GM20000 (cell line): ENCODE results near the gene BAG1.
A peak's percentile ranks its signal among the peaks of the same experiment; 100 is the strongest.

ENCODE experiments used
- DNase-seq: peaks from one replicate; pipeline ENCODE4 v3.0.0; 2012; ENCODE audit warnings: low spot score
- TF ChIP-seq, protein P1 (sequence below): IDR thresholded peaks from 2 replicates; pipeline ENCODE4 v1.5.1; 2012; ENCODE audit warnings: mild to moderate bottlenecking, control low read depth; ENCODE audit errors: extremely low read depth, missing control alignments

BAG1 gene

DNA sequence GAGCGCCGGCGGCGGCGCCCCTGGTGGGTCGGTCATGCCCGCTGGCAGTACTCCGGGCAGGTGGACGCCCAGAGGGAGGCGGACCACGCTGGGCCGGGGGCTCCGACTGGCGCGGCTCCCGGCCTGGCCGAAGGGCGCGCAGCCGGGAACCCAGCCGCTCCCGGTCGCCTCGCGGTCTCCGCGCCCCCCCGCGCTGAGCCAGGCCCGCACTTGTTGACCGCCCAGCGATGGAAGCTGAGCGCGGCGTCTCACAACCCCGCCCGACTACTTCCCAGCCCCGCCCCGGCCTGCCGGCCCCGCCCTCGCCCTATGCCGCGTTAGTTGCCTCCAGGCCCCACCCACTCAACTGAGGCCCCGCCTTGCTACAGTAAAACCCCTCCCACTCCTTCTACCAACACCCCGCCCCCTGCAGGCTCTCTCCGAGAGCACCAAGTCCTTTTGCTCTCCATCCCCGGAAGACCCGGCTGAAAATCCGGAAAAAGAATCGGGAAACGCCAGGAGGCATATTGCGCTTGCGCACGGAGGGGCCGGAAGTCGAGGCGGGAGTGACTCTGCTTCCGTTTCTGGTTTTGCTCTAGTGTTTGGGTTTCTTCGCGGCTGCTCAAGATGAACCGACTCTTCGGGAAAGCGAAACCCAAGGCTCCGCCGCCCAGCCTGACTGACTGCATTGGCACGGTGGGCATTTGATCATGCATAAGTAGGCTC, at the start of gene BAG1, which contains the start of gene CHMP5:
TSS of gene BAG1 (minus strand) at position 236 of the 705 bp plus-strand sequence.
TSS of gene CHMP5 (plus strand) at position 577 of the 705 bp plus-strand sequence. CDS start at position 607, 30 bp downstream.
- peak; percentile 99 for DNase-seq
- TF ChIP-seq, protein P1, sequence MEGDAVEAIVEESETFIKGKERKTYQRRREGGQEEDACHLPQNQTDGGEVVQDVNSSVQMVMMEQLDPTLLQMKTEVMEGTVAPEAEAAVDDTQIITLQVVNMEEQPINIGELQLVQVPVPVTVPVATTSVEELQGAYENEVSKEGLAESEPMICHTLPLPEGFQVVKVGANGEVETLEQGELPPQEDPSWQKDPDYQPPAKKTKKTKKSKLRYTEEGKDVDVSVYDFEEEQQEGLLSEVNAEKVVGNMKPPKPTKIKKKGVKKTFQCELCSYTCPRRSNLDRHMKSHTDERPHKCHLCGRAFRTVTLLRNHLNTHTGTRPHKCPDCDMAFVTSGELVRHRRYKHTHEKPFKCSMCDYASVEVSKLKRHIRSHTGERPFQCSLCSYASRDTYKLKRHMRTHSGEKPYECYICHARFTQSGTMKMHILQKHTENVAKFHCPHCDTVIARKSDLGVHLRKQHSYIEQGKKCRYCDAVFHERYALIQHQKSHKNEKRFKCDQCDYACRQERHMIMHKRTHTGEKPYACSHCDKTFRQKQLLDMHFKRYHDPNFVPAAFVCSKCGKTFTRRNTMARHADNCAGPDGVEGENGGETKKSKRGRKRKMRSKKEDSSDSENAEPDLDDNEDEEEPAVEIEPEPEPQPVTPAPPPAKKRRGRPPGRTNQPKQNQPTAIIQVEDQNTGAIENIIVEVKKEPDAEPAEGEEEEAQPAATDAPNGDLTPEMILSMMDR, result no peak

DNA sequence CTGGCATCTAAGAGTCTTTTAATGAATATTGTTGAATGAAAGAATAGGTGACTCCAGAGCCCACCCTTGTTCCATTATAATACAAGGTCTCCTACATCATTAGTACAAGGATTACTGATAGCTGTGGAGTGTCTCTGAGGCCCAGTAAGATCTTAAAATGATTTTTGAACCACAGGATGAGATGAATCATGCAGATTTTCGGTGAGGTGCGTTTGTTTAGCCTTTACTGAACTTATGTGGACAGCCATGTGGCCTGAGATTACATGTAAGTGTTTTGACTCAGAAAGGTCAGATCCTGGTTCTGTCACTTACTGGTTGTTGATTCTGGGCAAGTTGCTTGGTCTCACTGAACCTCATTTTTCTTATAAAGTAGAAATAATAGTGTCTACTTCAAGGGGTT, 47.4 kb upstream of the BAG1 start:
- TF ChIP-seq, protein P1, result no peak
- no peak for DNase-seq

DNA sequence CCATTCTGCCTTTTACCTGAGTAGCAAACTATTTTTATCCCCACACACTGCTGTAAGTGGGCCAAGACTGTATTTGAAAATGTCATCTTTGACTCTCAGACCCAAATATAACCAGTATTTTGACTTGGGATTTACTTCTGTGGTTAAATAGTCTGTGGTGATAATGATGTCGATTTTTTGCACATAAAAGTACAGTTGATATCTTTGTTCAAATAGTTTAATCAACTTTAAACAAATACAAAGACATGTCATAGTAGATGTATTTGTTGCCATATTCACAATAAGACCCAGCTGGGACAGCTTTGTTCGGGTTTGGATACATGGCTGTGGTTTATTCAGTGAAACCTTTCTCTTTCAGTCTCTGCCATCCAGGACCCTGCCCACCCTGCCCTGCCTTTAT, 46.2 kb upstream of the BAG1 start:
- TF ChIP-seq, protein P1, result no peak
- no peak for DNase-seq

DNA sequence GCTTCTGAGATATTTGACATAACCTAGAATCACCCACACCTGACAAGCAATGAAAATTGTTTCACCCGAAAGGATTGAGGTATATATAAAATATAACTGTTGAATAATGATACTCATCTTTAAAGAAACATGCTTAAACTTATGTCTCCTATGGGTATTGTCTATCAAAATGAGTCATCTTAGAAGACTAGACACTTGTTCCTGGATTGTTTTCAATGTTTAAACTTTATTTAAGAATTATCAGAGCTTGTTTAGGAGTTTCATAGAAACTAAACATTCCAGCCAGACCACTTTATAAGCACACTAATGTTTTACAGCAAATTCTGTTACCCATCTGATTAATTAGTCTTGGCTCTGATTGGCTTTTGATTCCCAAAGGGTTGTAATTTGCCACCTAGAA, 45.4 kb upstream of the BAG1 start:
- DNase-seq, result no peak
- TF ChIP-seq, protein P1, result no peak

DNA sequence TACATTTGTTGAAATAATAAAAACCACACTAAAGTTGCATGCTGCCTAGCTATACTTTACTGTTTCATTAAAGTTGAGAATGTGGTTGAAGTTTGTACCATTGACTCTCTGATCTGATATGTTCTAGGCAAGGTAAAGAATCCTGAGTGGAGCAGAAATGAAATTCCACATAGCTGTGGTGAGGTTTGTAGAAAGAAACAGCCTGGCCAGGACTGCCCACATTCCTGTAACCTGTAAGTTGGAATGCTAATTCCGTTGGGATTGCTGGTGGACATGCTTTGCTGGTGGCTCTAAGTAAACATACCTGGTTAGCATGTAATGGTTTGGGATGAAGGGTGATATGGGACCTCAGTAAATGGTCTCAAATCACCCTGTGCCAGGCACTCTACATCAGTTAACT, 42.6 kb upstream of the BAG1 start:
- TF ChIP-seq, protein P1, result no peak
- DNase-seq, result no peak

DNA sequence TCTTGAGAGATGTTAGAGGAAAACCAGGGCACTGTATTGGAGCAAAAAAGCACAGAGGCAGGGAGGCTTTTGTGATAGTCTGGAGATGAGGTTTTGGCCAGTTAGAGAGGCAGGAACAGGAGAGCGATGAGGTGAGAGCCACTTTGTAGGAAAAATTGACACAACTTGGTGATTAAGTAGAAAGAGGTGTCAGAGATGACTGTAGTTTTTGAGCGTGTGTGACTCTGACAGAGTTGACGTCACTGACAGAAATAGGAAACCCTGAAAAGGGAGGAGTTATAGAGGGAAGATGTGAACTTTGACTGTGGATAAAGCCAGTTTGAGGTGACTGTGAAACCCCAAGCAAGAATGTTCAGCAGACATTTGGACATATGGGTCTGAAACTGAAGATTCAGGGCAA, 41.5 kb upstream of the BAG1 start:
- TF ChIP-seq, protein P1, result no peak
- DNase-seq, result no peak

DNA sequence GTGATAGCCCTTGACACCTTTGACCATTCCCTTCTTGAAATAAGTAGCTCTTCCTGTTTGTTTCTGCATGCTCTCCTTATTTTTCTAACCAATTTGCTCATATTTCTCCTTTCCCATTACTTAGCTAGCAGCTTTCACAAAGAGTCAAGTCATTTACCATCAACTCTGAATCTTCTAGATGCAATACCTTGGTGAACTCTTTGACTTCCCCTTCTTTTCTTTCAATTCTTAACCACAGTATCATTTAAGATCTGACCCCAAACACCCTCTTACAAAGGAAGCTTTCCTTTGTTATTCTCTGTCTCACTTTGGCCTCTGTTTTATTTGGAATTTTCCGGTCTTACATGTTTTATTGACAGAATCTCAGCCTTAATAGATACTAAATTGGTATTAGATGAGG, 39.9 kb upstream of the BAG1 start:
- DNase-seq, result no peak
- TF ChIP-seq, protein P1, result no peak
